HCT116 (cell line): ENCODE data around the gene TRIM66. TPM values are rescaled to one million over a fixed set of nuclear protein-coding genes. Genes with fewer than 3 reads are reported as not detected.

Source experiments
- ATAC-seq: fragments of 200-7000 bp; cut with Tn5 transposase; 2 replicates; pipeline ENCODE4 v1.9.1; 2020; ENCODE audit warnings: mild to moderate bottlenecking, moderate library complexity
- BruUV-seq: library from RNA; stranded (reverse); fragments of 400-500 nt; replicated peaks from 2 replicates; lab custom pipeline; 2021; lab: Mats Ljungman, UMichigan
- CTCF ChIA-PET: fragments of 300-600 bp; sonication (Branson Sonifier 250); formaldehyde crosslinking; loops from one replicate; lab custom pipeline; 2021; ENCODE audit warnings: antibody characterized with exemption; lab: Charles Lee
- POLR2A ChIA-PET: fragments of 300-600, 350-600 bp; sonication (Branson Sonifier 250); formaldehyde crosslinking; loops from one replicate; lab custom pipeline; 2021; ENCODE audit warnings: antibody characterized with exemption; lab: Charles Lee
- RAD21 ChIA-PET, 2 experiments: fragments of 300-600 bp; sonication (Branson Sonifier 250); formaldehyde crosslinking; loops; one replicate each; lab custom pipeline; 2023; ENCODE audit warnings: low total read pairs in 2 of 2; ENCODE audit not compliant: uncharacterized antibody in 2 of 2, unreplicated experiment in 2 of 2, low non-redundant PET in 1 of 2; lab: Charles Lee
- DNase-seq: peaks from one replicate; pipeline ENCODE4 v3.0.0-alpha.2; 2010; ENCODE audit warnings: low read depth, low spot score
- H2AFZ ChIP-seq: fragments of 200-600 bp; shearing (Covaris generic), sonication (generic); 2 replicates; pipeline ENCODE4 v1.6.1; 2017; ENCODE audit warnings: low read depth, mixed run types, mixed read lengths, antibody characterized with exemption, low read length; ENCODE audit not compliant: poor library complexity, severe bottlenecking
- H3K27ac ChIP-seq: 2 replicates; pipeline ENCODE4 v1.5.1; 2012; ENCODE audit warnings: low read depth, low read length
- H3K27me3 ChIP-seq: fragments of 200-600 bp; sonication (generic); 2 replicates; pipeline ENCODE4 v1.6.1; 2016; ENCODE audit warnings: mixed run types, low read length, mixed read lengths; ENCODE audit not compliant: insufficient read depth
- H3K36me3 ChIP-seq, 2 experiments: fragments of 200-500 bp in 1 of 2; fragments of 200-600 bp in 1 of 2; sonication (Bioruptor generic) in 1 of 2; sonication (generic) in 1 of 2; 2 replicates each; pipeline versions ENCODE4 v1.5.1 to v1.6.1; 2014 to 2016; ENCODE audit warnings: low read length in 2 of 2, inconsistent platforms in 1 of 2, mixed read lengths in 1 of 2, mixed run types in 1 of 2; ENCODE audit not compliant: insufficient read depth in 2 of 2, control insufficient read depth in 1 of 2
- H3K4me1 ChIP-seq, 2 experiments: fragments of 200-600 bp in 1 of 2; sonication (generic) in 1 of 2; 2 replicates each; pipeline versions ENCODE4 v1.5.1 to v1.6.1; 2012 to 2017; ENCODE audit warnings: low read length in 2 of 2, inconsistent platforms in 1 of 2, mild to moderate bottlenecking in 1 of 2, mixed read lengths in 1 of 2, mixed run types in 1 of 2, moderate library complexity in 1 of 2; ENCODE audit not compliant: insufficient read depth in 2 of 2, control insufficient read depth in 1 of 2
- H3K4me2 ChIP-seq: fragments of 200-600 bp; sonication (generic); 2 replicates; pipeline ENCODE4 v1.6.1; 2017; ENCODE audit warnings: mixed run types, low read length, mixed read lengths
- H3K4me3 ChIP-seq, 2 experiments: fragments of 200-600 bp in 1 of 2; sonication (generic) in 1 of 2; replicated peaks in 1 of 2; 2 replicates each; pipeline ENCODE4 v1.5.1; 2011 to 2016; ENCODE audit warnings: low read length in 2 of 2, control low read depth in 1 of 2, low read depth in 1 of 2, mild to moderate bottlenecking in 1 of 2, mixed read lengths in 1 of 2, mixed run types in 1 of 2
- H3K79me2 ChIP-seq: fragments of 200-600 bp; sonication (generic); 2 replicates; pipeline ENCODE4 v1.6.1; 2017; ENCODE audit warnings: mild to moderate bottlenecking, mixed run types, low read length, moderate library complexity, mixed read lengths; ENCODE audit not compliant: insufficient read depth
- H3K9ac ChIP-seq: fragments of 200-600 bp; sonication (generic); 2 replicates; pipeline ENCODE4 v1.6.1; 2016; ENCODE audit warnings: low read length, mixed read lengths
- H3K9me2 ChIP-seq: fragments of 200-600 bp; sonication (generic), shearing (Covaris generic); 2 replicates; pipeline ENCODE4 v1.6.1; 2017; ENCODE audit warnings: mixed run types, mild to moderate bottlenecking, moderate library complexity; ENCODE audit not compliant: insufficient read depth
- H3K9me3 ChIP-seq, 2 experiments: fragments of 200-500 bp in 1 of 2; fragments of 200-600 bp in 1 of 2; sonication (Bioruptor generic) in 1 of 2; sonication (generic) in 1 of 2; 2 replicates each; pipeline ENCODE4 v1.6.1; 2014 to 2017; ENCODE audit warnings: low read length in 2 of 2, mixed read lengths in 2 of 2, inconsistent platforms in 1 of 2, low read depth in 1 of 2, mild to moderate bottlenecking in 1 of 2, mixed run types in 1 of 2, moderate library complexity in 1 of 2; ENCODE audit not compliant: control insufficient read depth in 1 of 2, insufficient read depth in 1 of 2
- H4K20me1 ChIP-seq: fragments of 200-600 bp; sonication (generic), shearing (Covaris generic); 2 replicates; pipeline ENCODE4 v1.6.1; 2017; ENCODE audit warnings: mixed run types, mild to moderate bottlenecking, moderate library complexity; ENCODE audit not compliant: insufficient read depth
- CTCF ChIP-seq, 3 experiments: fragments of 200-600 bp in 1 of 3; sonication (generic) in 1 of 3; IDR thresholded peaks in 2 of 3; conservative IDR thresholded peaks in 1 of 3; 2 replicates each; pipeline ENCODE4 v1.5.1; 2012 to 2017; ENCODE audit warnings: low read depth in 2 of 3, low read length in 2 of 3, antibody characterized with exemption in 1 of 3, borderline replicate concordance in 1 of 3, control low read depth in 1 of 3, mild to moderate bottlenecking in 1 of 3, mixed read lengths in 1 of 3, mixed run types in 1 of 3, moderate library complexity in 1 of 3; ENCODE audit not compliant: insufficient read depth in 1 of 3
- EGR1 ChIP-seq: IDR thresholded peaks from 2 replicates; pipeline ENCODE4 v1.6.1; 2012; ENCODE audit warnings: low read depth
- EZH2phosphoT487 ChIP-seq: fragments of 200-600 bp; IDR thresholded peaks from 2 replicates; pipeline ENCODE4 v1.6.1; 2018; ENCODE audit warnings: antibody characterized with exemption, borderline replicate concordance
- FOSL1 ChIP-seq: IDR thresholded peaks from 2 replicates; pipeline ENCODE4 v1.6.1; 2012; ENCODE audit warnings: low read depth
- JUND ChIP-seq: IDR thresholded peaks from 2 replicates; pipeline ENCODE4 v1.6.1; 2012
- POLR2AphosphoS5 ChIP-seq: IDR thresholded peaks from 2 replicates; pipeline ENCODE4 v1.6.1; 2011; ENCODE audit warnings: mild to moderate bottlenecking, low read depth, low read length, moderate library complexity
- REST ChIP-seq: IDR thresholded peaks from 2 replicates; pipeline ENCODE4 v1.6.1; 2012; ENCODE audit warnings: low read depth
- SP1 ChIP-seq: IDR thresholded peaks from 2 replicates; pipeline ENCODE4 v1.6.1; 2012; ENCODE audit warnings: low read depth
- SRF ChIP-seq: IDR thresholded peaks from 2 replicates; pipeline ENCODE4 v1.6.1; 2012; ENCODE audit warnings: low read depth
- TCF7L2 ChIP-seq: IDR thresholded peaks from 2 replicates; pipeline ENCODE4 v1.7.0; 2011; ENCODE audit warnings: borderline replicate concordance, inconsistent platforms; ENCODE audit not compliant: insufficient read depth, insufficient read length; ENCODE audit errors: extremely low read depth
- ZBTB33 ChIP-seq: IDR thresholded peaks from 2 replicates; pipeline ENCODE4 v1.6.1; 2011; ENCODE audit warnings: mild to moderate bottlenecking, low read length, moderate library complexity; ENCODE audit not compliant: insufficient replicate concordance; ENCODE audit errors: extremely low read depth
- ZFX ChIP-seq: fragments of 450-650 bp; IDR thresholded peaks from 2 replicates; pipeline ENCODE4 v1.6.1; 2017
- ZNF274 ChIP-seq: fragments of 200-500 bp; sonication (Bioruptor generic); IDR thresholded peaks from 2 replicates; pipeline ENCODE4 v1.6.1; 2014; ENCODE audit warnings: mild to moderate bottlenecking, low read depth, low read length, inconsistent platforms
- intact Hi-C: fragments of 100-400 bp; cut with micrococcal nuclease; formaldehyde crosslinking; loops from 2 replicates; pipeline ENCODE4 v1.10.0; 2022
- total RNA-seq: library from RNA; stranded (reverse); gene quantifications from one replicate; pipeline ENCODE4 v1.2.1, GENCODE V29; 2021; ENCODE audit not compliant: unreplicated experiment

Gene TRIM66
- total RNA-seq, 1 experiment from 2014 or later: 24.8 TPM

- peak; percentile 59 for ATAC-seq
- no peaks in the 10 kb centered on the region for H3K9me3 ChIP-seq
- BruUV-seq: no TSS peak
- no peak overlapping the region; the same call in 1 of the 2 replicates for H3K27ac ChIP-seq
- H2AFZ ChIP-seq: no peak overlapping the region
- ChIA-PET CTCF (interaction anchor here (1.0 to 4.0 kb wide), 23 partner anchors 10 to 534 kb away, joined by 3 to 27 read pairs (median 8); partner anchors contain the start of gene LMO1), POLR2A (interaction anchor here (1.0 kb wide), 1 partner anchor 339 kb away, joined by 4 read pairs; no protein-coding TSS in a partner anchor), RAD21 (interaction anchor here in 1 of 2 experiments (1.0 kb wide), 1 partner anchor 348 kb away, joined by 3 read pairs; no protein-coding TSS in a partner anchor)
- intact Hi-C loops: loop anchor here (2.0 to 5.0 kb wide), 3 partner anchors 229 to 560 kb away; no protein-coding TSS in a partner anchor
- H4K20me1 ChIP-seq: no peaks in the 10 kb centered on the region
- H3K9ac ChIP-seq: no peak overlapping the region
- no peaks in the 10 kb centered on the region for H3K9me2 ChIP-seq
- no peaks in the 10 kb centered on the region for H3K36me3 ChIP-seq
- H3K4me2 ChIP-seq: peak overlapping the region; percentile 46
- no peaks in the 10 kb centered on the region for H3K27me3 ChIP-seq
- H3K4me1 ChIP-seq: peaks cover 14 to 17% of the 10 kb centered on the region in 2 experiments
- TF ChIP-seq EGR1 (no peak), JUND (peak; percentile 46; the same call in 1 of the 2 replicates), SRF (peak; percentile 69), ZNF274 (no peak), TCF7L2 (no peak), ZFX (no peak), POLR2AphosphoS5 (no peak), ZBTB33 (no peak), SP1 (0 out of 2 replicates have a peak, but pooled peaks have one; percentile 20), FOSL1 (peak; percentile 64), EZH2phosphoT487 (no peak), REST (no peak), CTCF (IDR thresholded peaks at IDR 0.05 in 2 of 3, conservative IDR thresholded peaks at IDR 0.05 in 1 of 3; ENCODE audit: borderline replicate concordance in 1 of 3, insufficient read depth in 1 of 3, low read depth in 2 of 3, low read length in 2 of 3) (no peak)
- H3K4me3 ChIP-seq: no peak overlapping the region
- no peak for DNase-seq
- H3K79me2 ChIP-seq: no peaks in the 10 kb centered on the region
These were observed 114.8 kb downstream of the TRIM66 start for GRCh38 chr11:8567602-8568198.
